ENCODE results near the gene SNX9.
"Not testable (repeated sequence)": the region's sequence is repeated elsewhere in the genome, so short reads cannot be mapped to it uniquely, and the experiment has no call there.

Gene SNX9

GRCh38 chr6:157929076-157929475 is 106.0 kb downstream of the SNX9 start:
- no peak for DNase-seq

- no peak for DNase-seq
Observed at GRCh38 chr6:157929765-157930319, 106.8 kb downstream of the SNX9 start.

GRCh38 chr6:157935786-157936185 is 112.7 kb downstream of the SNX9 start:
- DNase-seq = no peak

- DNase-seq = no peak
Observed at GRCh38 chr6:157937318-157937717, 114.3 kb downstream of the SNX9 start.

- no peak for DNase-seq
Observed at GRCh38 chr6:157937916-157938315, 114.9 kb downstream of the SNX9 start.

- DNase-seq = not testable (repeated sequence)
Observed at GRCh38 chr6:157940375-157941036, 117.5 kb downstream of the SNX9 start.

GRCh38 chr6:157941101-157941863 is 118.2 kb downstream of the SNX9 start:
- no peak for DNase-seq

GRCh38 chr6:157942351-157942750 is 119.3 kb downstream of the SNX9 start:
- no peak for DNase-seq

- no peak for DNase-seq
Observed at GRCh38 chr6:157943249-157943963, 120.4 kb downstream of the SNX9 start.

GRCh38 chr6:157943964-157944283 is 120.9 kb downstream of the SNX9 start:
- DNase-seq = no peak

- DNase-seq = no peak
Observed at GRCh38 chr6:157944983-157945931, 122.2 kb downstream of the SNX9 start.

GRCh38 chr6:157946053-157946617 is 123.1 kb downstream of the SNX9 start:
- no peak for DNase-seq

- no peak for DNase-seq
Observed at GRCh38 chr6:157946865-157947532, 124.0 kb downstream of the SNX9 start.

GRCh38 chr6:157950899-157951298 is 127.9 kb downstream of the SNX9 start:
- DNase-seq = not testable (repeated sequence)

GRCh38 chr6:157951828-157952227 is 128.8 kb downstream of the SNX9 start:
- DNase-seq = no peak

GRCh38 chr6:157952861-157953351 is 129.9 kb downstream of the SNX9 start:
- DNase-seq = no peak

GRCh38 chr6:157953580-157954091 is 130.6 kb downstream of the SNX9 start:
- DNase-seq = no peak

- DNase-seq = no peak
Observed at GRCh38 chr6:157954150-157955117, 131.4 kb downstream of the SNX9 start.

- DNase-seq = no peak
Observed at GRCh38 chr6:157955675-157956074, 132.6 kb downstream of the SNX9 start.

All from activated CD4-positive, alpha-beta T cell treated with anti-CD3 and anti-CD28 coated beads for 1 hour (primary cell).